Loucy (cell line): ENCODE data around the gene BRD9.
"Not testable (repeated sequence)": the region's sequence is repeated elsewhere in the genome, so short reads cannot be mapped to it uniquely, and the experiment has no call there.

ENCODE experiments used
- H2AFZ ChIP-seq: fragments of 200-600 bp; sonication (generic); 2 replicates; pipeline ENCODE4 v1.6.0; 2016; ENCODE audit warnings: antibody characterized with exemption, mild to moderate bottlenecking, low read length, moderate library complexity
- H3F3A ChIP-seq: fragments of 200-600 bp; 2 replicates; pipeline ENCODE4 v1.6.0; 2016; ENCODE audit warnings: antibody characterized with exemption, low read depth, mild to moderate bottlenecking
- H3K27me3 ChIP-seq: fragments of 200-600 bp; sonication (generic); 2 replicates; pipeline ENCODE4 v1.6.1; 2014; ENCODE audit warnings: low read length, mild to moderate bottlenecking; ENCODE audit not compliant: insufficient read depth, poor library complexity, severe bottlenecking
- H3K36me3 ChIP-seq: fragments of 200-600 bp; sonication (generic); 2 replicates; pipeline ENCODE4 v1.6.1; 2016; ENCODE audit warnings: low read length; ENCODE audit not compliant: insufficient read depth
- H3K4me1 ChIP-seq: fragments of 200-600 bp; sonication (generic); 2 replicates; pipeline ENCODE4 v1.5.1; 2014; ENCODE audit warnings: low read length, mild to moderate bottlenecking; ENCODE audit not compliant: insufficient read depth, poor library complexity, severe bottlenecking
- H3K4me2 ChIP-seq: fragments of 200-600 bp; sonication (generic); 2 replicates; pipeline ENCODE4 v1.6.0; 2014; ENCODE audit warnings: antibody characterized with exemption, low read length, low read depth, mild to moderate bottlenecking; ENCODE audit not compliant: poor library complexity, severe bottlenecking
- H3K4me3 ChIP-seq: fragments of 200-600 bp; sonication (generic); 2 replicates; pipeline ENCODE4 v1.5.1; 2014; ENCODE audit warnings: low read length, mild to moderate bottlenecking, mixed read lengths; ENCODE audit not compliant: poor library complexity, severe bottlenecking
- H3K79me2 ChIP-seq: fragments of 200-600 bp; sonication (generic); 2 replicates; pipeline ENCODE4 v1.6.1; 2014; ENCODE audit warnings: low read length; ENCODE audit not compliant: insufficient read depth
- H3K9ac ChIP-seq: fragments of 200-600 bp; sonication (generic); 2 replicates; pipeline ENCODE4 v1.6.0; 2014; ENCODE audit warnings: mild to moderate bottlenecking, low read depth, low read length, moderate library complexity; ENCODE audit not compliant: poor library complexity, severe bottlenecking
- H3K9me2 ChIP-seq: fragments of 200-600 bp; sonication (generic); replicated peaks from 2 replicates; pipeline ENCODE4 v1.6.1; 2016; ENCODE audit warnings: low read depth, low read length, mixed read lengths
- H3K9me3 ChIP-seq: fragments of 200-600 bp; sonication (generic); 2 replicates; pipeline ENCODE4 v1.6.1; 2014; ENCODE audit warnings: mild to moderate bottlenecking, antibody characterized with exemption, low read length, low read depth; ENCODE audit not compliant: insufficient read depth
- H4K20me1 ChIP-seq: fragments of 200-600 bp; sonication (generic); 2 replicates; pipeline ENCODE4 v1.6.0; 2014; ENCODE audit warnings: antibody characterized with exemption, low read length, mild to moderate bottlenecking; ENCODE audit not compliant: insufficient read depth, poor library complexity, severe bottlenecking
- EZH2phosphoT487 ChIP-seq: fragments of 200-600 bp; IDR thresholded peaks from 2 replicates; pipeline ENCODE4 v1.6.1; 2018; ENCODE audit warnings: antibody characterized with exemption, mild to moderate bottlenecking, moderate library complexity, borderline replicate concordance
- TF ChIP-seq, protein P1 (sequence below): fragments of 200-600 bp; sonication (generic); conservative IDR thresholded peaks from 2 replicates; pipeline ENCODE4 v1.5.1; 2014; ENCODE audit warnings: mild to moderate bottlenecking, antibody characterized with exemption, low read length

BRD9 gene

DNA sequence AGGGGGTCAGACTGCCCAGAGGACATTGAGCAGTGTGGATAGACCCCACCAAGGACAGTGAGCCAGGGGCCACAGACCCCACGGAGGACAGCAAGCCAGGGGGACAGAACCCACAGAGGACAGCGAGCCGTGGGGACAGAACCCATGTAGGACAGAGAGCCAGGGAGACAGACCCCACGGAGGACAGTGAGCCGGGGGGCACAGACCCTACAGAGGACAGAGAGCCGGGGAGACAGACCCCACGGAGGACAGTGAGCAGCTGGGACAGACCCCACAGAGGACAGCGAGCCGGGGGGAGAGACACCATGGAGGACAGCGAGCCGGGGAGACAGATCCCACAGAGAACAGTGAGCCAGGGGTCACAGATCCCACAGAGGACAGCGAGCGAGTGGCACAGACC, 38.4 kb downstream of the BRD9 start:
- Histone ChIP-seq H3K9ac (no peak overlapping the region), H3K4me3 (no peak overlapping the region), H3F3A (no peaks in the 10 kb centered on the region), H3K9me2 (no peaks in the 10 kb centered on the region), H3K36me3 (no peaks in the 10 kb centered on the region), H3K27me3 (no peaks in the 10 kb centered on the region), H3K79me2 (no peaks in the 10 kb centered on the region), H4K20me1 (no peaks in the 10 kb centered on the region), H2AFZ (no peak overlapping the region), H3K9me3 (no peaks in the 10 kb centered on the region), H3K4me2 (no peak overlapping the region), H3K4me1 (no peaks in the 10 kb centered on the region)
- TF ChIP-seq, protein P1, sequence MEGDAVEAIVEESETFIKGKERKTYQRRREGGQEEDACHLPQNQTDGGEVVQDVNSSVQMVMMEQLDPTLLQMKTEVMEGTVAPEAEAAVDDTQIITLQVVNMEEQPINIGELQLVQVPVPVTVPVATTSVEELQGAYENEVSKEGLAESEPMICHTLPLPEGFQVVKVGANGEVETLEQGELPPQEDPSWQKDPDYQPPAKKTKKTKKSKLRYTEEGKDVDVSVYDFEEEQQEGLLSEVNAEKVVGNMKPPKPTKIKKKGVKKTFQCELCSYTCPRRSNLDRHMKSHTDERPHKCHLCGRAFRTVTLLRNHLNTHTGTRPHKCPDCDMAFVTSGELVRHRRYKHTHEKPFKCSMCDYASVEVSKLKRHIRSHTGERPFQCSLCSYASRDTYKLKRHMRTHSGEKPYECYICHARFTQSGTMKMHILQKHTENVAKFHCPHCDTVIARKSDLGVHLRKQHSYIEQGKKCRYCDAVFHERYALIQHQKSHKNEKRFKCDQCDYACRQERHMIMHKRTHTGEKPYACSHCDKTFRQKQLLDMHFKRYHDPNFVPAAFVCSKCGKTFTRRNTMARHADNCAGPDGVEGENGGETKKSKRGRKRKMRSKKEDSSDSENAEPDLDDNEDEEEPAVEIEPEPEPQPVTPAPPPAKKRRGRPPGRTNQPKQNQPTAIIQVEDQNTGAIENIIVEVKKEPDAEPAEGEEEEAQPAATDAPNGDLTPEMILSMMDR = no peak
- TF ChIP-seq EZH2phosphoT487 = no peak

- not testable (repeated sequence) for H3K9me3 ChIP-seq, H3K9ac ChIP-seq, H3K36me3 ChIP-seq, H2AFZ ChIP-seq, H3K9me2 ChIP-seq, H3K4me3 ChIP-seq, H3K4me2 ChIP-seq, H3K79me2 ChIP-seq, H3F3A ChIP-seq, H3K4me1 ChIP-seq, H4K20me1 ChIP-seq, H3K27me3 ChIP-seq
These were observed 39.0 kb downstream of the BRD9 start for GRCh38 chr5:853416-854090.

DNA sequence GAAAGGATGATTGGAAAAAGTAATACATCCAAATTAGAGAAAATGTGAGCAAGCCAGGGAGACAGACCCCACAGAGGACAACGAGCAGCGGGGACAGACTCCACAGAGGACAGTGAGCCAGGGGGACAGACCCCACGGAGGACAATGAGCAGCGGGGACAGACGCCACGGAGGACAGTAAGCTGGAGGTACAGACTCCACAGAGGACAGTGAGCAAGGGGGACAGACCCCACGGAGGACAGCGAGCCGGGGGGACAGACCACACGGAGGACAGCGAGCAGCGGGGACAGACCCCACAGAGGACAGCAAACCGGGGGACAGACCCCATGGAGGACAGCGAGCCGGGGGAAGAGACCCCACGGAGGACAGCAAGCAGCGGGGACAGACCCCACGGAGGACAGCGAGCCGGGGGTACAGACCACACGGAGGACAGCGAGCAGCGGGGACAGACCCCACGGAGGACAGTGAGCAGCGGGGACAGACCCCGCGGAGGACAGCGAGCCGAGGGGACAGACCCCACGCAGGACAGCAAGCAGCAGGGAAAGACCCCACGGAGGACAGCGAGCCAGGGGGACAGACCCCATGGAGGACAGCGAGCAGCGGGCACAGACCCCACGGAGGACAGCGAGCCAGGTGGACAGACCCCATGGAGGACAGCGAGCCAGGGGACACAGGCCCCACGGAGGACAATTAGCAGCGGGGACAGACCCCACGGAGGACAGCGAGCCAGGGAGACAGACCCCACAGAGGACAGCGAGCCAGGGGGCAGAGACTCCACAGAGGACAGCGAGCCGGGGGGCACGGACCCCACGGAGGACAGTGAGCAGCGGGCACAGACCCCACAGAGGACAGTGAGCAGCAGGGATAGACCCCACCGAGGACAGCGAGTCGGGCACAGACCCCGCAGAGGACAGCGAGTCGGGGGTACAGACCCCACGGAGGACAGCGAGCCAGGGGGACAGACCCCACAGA, 39.9 kb downstream of the BRD9 start:
- no peak overlapping the region for H3K4me3 ChIP-seq
- no peaks in the 10 kb centered on the region for H3K36me3 ChIP-seq
- TF ChIP-seq EZH2phosphoT487 = no peak
- TF ChIP-seq, protein P1 = no peak
- H3K27me3 ChIP-seq = no peaks in the 10 kb centered on the region
- H3K9ac ChIP-seq = no peak overlapping the region
- H3K9me2 ChIP-seq = no peaks in the 10 kb centered on the region
- H2AFZ ChIP-seq = no peak overlapping the region
- no peaks in the 10 kb centered on the region for H3K4me1 ChIP-seq
- H4K20me1 ChIP-seq = no peaks in the 10 kb centered on the region
- no peak overlapping the region for H3K4me2 ChIP-seq
- H3F3A ChIP-seq = no peaks in the 10 kb centered on the region
- H3K79me2 ChIP-seq = no peaks in the 10 kb centered on the region
- no peaks in the 10 kb centered on the region for H3K9me3 ChIP-seq
